Peyer's patch (tissue), 4 donors: ENCODE data around the gene WDR93. TPM values are rescaled to one million over a fixed set of nuclear protein-coding genes. Genes with fewer than 3 reads are reported as not detected.
"Not testable (repeated sequence)": the region's sequence is repeated elsewhere in the genome, so short reads cannot be mapped to it uniquely, and the experiment has no call there.

Experiments
- DNase-seq, 3 donors: peaks; one replicate each; pipeline ENCODE4 v3.0.0-alpha.2; 2017 to 2019
- H3K27ac ChIP-seq, 4 donors: fragments of 200-600 bp; sonication (generic); one replicate each; pipeline ENCODE4 v1.5.1; 2016 to 2019
- H3K27me3 ChIP-seq, 2 donors: fragments of 200-600 bp; sonication (generic); one replicate each; pipeline ENCODE4 v1.5.1; 2019
- H3K36me3 ChIP-seq, 3 donors: fragments of 200-600 bp; sonication (generic); one replicate each; pipeline ENCODE4 v1.5.1; 2016 to 2019
- H3K4me1 ChIP-seq, 4 donors: fragments of 200-600 bp; sonication (generic); one replicate each; pipeline ENCODE4 v1.5.1; 2016 to 2019
- H3K4me3 ChIP-seq, 4 donors: fragments of 200-600 bp; sonication (generic); 1 replicate in 3 of 4; 2 replicates in 1 of 4; pipeline ENCODE4 v1.5.1; 2016 to 2019; ENCODE audit warnings: mild to moderate bottlenecking in 1 of 4
- H3K9me3 ChIP-seq, 4 donors: fragments of 200-600 bp; sonication (generic); one replicate each; pipeline ENCODE4 v1.5.1; 2016 to 2019; ENCODE audit warnings: mild to moderate bottlenecking in 1 of 4
- POLR2A ChIP-seq, 2 donors: fragments of 450-650 bp; IDR thresholded peaks; one replicate each; pipeline ENCODE4 v1.5.1; 2017; ENCODE audit warnings: antibody characterized with exemption in 2 of 2, mild to moderate bottlenecking in 2 of 2, moderate library complexity in 2 of 2
- small RNA-seq, 2 donors: library from RNA; depleted of rRNA; stranded (forward); fragments of <200 nt; gene quantifications; one replicate each; pipeline ENCODE3, GENCODE V24; 2016
- total RNA-seq, 4 donors: library from RNA; depleted of rRNA; stranded (reverse); fragments of >200 nt; gene quantifications; one replicate each; pipeline ENCODE4 v1.1.0, GENCODE V29; 2016
- TF ChIP-seq, protein P1 (sequence below), 6 experiments: fragments of 450-650 bp in 4 of 6; fragments of 200-600 bp in 2 of 6; sonication (generic) in 1 of 6; IDR thresholded peaks; one replicate each; pipeline ENCODE4 v1.5.1; 2017 to 2019; ENCODE audit warnings: antibody characterized with exemption in 6 of 6, mild to moderate bottlenecking in 3 of 6, moderate library complexity in 1 of 6

Gene WDR93
- total RNA-seq, 4 donors from 2014 or later: 1.0 TPM; not detected in 3

DNA sequence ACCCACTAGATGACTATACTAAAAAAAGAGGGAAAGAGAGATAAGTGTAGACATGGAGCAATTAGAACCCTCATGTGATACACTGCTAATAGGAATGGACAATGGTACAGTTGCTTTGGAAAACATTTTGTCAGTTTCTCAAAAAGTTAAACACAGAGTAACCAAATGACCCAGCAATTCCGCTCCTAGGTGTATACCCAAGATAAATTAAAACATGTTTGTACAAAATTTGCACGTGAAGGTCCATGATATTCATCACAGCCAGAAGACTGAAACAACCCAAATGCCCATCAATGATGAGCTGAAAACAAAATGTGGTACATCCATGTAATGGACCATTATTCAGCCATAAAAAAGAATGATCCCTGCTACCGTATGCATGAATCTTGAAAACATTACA is 97.3 kb downstream of the WDR93 start:
- H3K4me3 ChIP-seq: no peak overlapping the region
- H3K27me3 ChIP-seq: no peaks in the 10 kb centered on the region
- peaks cover 0 to 46% (median 2%) of the 10 kb centered on the region in 3 donors for H3K36me3 ChIP-seq
- no peak for DNase-seq
- no peak overlapping the region for H3K27ac ChIP-seq
- TF ChIP-seq, protein P1, sequence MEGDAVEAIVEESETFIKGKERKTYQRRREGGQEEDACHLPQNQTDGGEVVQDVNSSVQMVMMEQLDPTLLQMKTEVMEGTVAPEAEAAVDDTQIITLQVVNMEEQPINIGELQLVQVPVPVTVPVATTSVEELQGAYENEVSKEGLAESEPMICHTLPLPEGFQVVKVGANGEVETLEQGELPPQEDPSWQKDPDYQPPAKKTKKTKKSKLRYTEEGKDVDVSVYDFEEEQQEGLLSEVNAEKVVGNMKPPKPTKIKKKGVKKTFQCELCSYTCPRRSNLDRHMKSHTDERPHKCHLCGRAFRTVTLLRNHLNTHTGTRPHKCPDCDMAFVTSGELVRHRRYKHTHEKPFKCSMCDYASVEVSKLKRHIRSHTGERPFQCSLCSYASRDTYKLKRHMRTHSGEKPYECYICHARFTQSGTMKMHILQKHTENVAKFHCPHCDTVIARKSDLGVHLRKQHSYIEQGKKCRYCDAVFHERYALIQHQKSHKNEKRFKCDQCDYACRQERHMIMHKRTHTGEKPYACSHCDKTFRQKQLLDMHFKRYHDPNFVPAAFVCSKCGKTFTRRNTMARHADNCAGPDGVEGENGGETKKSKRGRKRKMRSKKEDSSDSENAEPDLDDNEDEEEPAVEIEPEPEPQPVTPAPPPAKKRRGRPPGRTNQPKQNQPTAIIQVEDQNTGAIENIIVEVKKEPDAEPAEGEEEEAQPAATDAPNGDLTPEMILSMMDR (IDR thresholded peaks at IDR 0.05): no peak
- no peak for TF ChIP-seq POLR2A (IDR thresholded peaks at IDR 0.05)
- peaks cover 0 to 25% (median 0%) of the 10 kb centered on the region in 4 donors for H3K4me1 ChIP-seq
- no peaks in the 10 kb centered on the region for H3K9me3 ChIP-seq

DNA sequence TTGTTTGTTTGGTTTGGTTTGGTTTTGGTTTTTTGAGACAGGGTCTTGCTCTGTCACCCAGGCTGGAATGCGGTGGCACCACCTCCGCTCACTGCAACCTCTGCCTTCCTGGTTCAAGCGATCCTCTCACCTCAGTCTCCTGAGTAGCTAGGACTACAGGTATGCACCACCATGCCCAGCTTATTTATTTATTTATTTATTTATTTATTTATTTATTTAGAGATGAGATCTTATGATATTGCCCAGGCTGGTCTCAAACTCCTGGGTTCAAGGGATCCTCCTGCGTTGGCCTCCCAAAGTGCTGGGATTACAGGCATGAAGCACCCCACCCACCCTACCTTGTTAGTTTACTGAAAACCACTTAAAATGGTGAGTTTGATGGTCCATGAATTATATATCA is 98.0 kb downstream of the WDR93 start:
- not testable (repeated sequence) for H3K27ac ChIP-seq, H3K27me3 ChIP-seq, H3K4me3 ChIP-seq, DNase-seq, H3K9me3 ChIP-seq
- H3K36me3 ChIP-seq: peaks cover 0 to 49% (median 3%) of the 10 kb centered on the region in 3 donors
- peaks cover 0 to 19% (median 0%) of the 10 kb centered on the region in 4 donors for H3K4me1 ChIP-seq

DNA sequence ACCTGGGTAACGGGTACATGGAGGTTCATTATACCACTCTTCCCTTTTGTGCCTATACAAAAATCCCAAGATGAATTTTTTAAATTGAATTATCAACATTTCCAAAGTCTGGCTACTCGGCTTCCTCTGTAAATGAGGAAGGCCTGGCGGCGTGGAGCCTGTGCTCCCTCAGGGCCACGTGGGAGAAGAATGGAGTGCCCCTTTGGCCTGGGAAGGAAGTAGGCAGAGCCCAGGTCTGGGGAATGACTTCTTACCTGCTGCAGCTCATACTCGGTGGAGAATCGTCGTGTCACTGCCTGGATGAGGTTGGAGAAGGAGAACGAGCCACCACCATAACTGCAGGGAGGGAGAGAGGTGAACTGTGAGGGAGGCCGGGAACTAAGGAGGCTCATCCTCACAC is 99.6 kb downstream of the WDR93 start:
- Histone ChIP-seq H3K27ac (peak overlapping the region in 1 of 4 donors; percentile 12), H3K36me3 (peaks cover 0 to 57% (median 3%) of the 10 kb centered on the region in 3 donors), H3K4me1 (peaks cover 0 to 6% (median 0%) of the 10 kb centered on the region in 4 donors), H3K27me3 (no peaks in the 10 kb centered on the region), H3K4me3 (no peak overlapping the region), H3K9me3 (no peaks in the 10 kb centered on the region)
- DNase-seq: no peak
- TF ChIP-seq, protein P1 (IDR thresholded peaks at IDR 0.05): no peak
- TF ChIP-seq POLR2A (IDR thresholded peaks at IDR 0.05): no peak

DNA sequence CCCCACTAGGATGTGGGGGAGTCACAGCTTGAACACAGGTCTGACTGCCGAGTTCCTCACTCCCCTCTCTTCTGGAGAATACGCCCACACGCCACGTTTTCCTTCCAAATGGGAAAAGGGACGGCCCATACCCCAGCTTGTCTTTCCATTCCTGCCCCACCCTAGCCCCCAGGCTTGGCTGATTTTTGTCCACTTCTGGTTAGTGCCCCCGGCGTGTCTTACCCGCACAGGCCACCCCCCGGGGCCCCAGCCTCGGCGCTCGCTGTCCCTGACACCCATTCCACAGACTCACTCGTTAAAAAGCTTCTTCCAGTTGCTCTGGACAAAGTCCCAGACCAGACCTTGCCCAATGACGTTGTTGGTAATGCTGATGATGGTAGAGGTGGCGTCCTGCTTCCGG is 100.0 kb downstream of the WDR93 start:
- no peaks in the 10 kb centered on the region for H3K9me3 ChIP-seq
- H3K27me3 ChIP-seq: no peaks in the 10 kb centered on the region
- H3K27ac ChIP-seq: peak overlapping the region in 1 of 4 donors; percentile 12
- peaks cover 0 to 8% (median 0%) of the 10 kb centered on the region in 4 donors for H3K4me1 ChIP-seq
- TF ChIP-seq POLR2A (IDR thresholded peaks at IDR 0.05): no peak
- TF ChIP-seq, protein P1 (IDR thresholded peaks at IDR 0.05): no peak
- peaks cover 0 to 57% (median 3%) of the 10 kb centered on the region in 3 donors for H3K36me3 ChIP-seq
- DNase-seq: no peak
- no peak overlapping the region for H3K4me3 ChIP-seq

DNA sequence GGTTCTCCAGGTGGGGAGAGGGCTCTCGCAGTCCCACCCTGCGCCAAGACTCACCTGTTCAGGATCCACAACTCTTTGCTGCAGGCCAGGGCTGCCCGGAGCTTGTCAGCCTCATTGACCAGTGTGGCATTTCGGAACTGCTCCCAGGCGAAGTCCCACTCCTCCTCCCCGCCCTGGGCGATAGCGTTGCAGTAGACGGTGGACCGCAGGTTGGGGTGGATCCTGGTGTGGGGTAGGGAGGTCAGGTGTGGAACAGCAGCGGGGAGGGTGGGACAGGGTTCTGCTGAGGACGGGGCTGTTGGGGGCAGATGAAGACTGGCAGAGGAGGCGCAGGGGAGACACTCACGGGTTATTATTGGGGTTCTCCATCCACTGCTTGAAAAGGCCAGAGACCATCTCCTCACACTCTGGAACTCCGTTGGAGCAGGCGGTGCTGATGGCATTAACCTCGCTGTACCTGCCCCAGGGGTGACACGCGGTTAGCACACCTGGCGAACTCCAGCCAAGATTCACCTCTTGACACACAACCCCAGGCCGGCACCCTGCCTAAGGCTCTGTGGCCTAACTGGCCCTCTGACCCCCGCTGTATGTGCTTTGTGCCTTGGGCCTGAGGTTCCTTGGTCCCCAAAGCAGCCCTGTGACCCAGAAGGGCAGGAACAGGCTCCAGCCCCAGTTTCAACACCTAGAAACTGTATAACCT is 101.6 kb downstream of the WDR93 start:
- Histone ChIP-seq H3K36me3 (peaks cover 0 to 68% (median 3%) of the 10 kb centered on the region in 3 donors), H3K9me3 (no peaks in the 10 kb centered on the region), H3K4me1 (peaks cover 0 to 10% (median 0%) of the 10 kb centered on the region in 4 donors), H3K27me3 (no peaks in the 10 kb centered on the region), H3K27ac (peak overlapping the region in 2 of 4 donors; percentile 2 to 25), H3K4me3 (no peak overlapping the region)
- DNase-seq: peak in 1 of 3 donors; percentile 49
- TF ChIP-seq, protein P1 (IDR thresholded peaks at IDR 0.05): no peak
- no peak for TF ChIP-seq POLR2A (IDR thresholded peaks at IDR 0.05)

Small RNAs within 50 kb of the gene (small RNA-seq; reads per million reads assigned to genes)
- 0 reads per million in 2 donors for gene RNU6-132P

Other genes with a start within 250 kb of the WDR93 start
- gene RHCG, start 194.2 kb upstream of the WDR93 start, total RNA-seq: not detected
- 1 to 10 TPM; 2.3 to 8.3 (median 3.2) TPM for gene TICRR, start 115.3 kb upstream of the WDR93 start, total RNA-seq
- 10 to 100 TPM in 1 of 4 donors, 1 to 10 TPM in 3; 1.1 to 13.2 (median 2.3) TPM for gene KIF7, start 35.3 kb upstream of the WDR93 start, total RNA-seq
- 10 to 100 TPM in 1 of 4 donors, 1 to 10 TPM in 2, not detected in 1; 7.5 to 10.1 (median 8.9) TPM for gene PLIN1, start 11.4 kb upstream of the WDR93 start, total RNA-seq
- 10 to 100 TPM in 3 of 4 donors, 1 to 10 TPM in 1; 4.1 to 50.8 (median 15.7) TPM for gene PEX11A, start 57 bp upstream of the WDR93 start, total RNA-seq
- 1 to 10 TPM in 2 of 4 donors, under 1 TPM in 1, not detected in 1; 0.95 to 6.6 (median 1.6) TPM for gene MESP1, start 60.4 kb downstream of the WDR93 start, total RNA-seq
- not detected for gene MESP2, start 85.5 kb downstream of the WDR93 start, total RNA-seq
- 1,000 to 10,000 TPM in 3 of 4 donors, 100 to 1,000 TPM in 1; 295 to 7,069 (median 4,830) TPM for gene ANPEP, start 124.0 kb downstream of the WDR93 start, total RNA-seq
- 100 to 1,000 TPM in 1 of 4 donors, 10 to 100 TPM in 3; 13.2 to 106 (median 63.5) TPM for gene AP3S2, start 203.2 kb downstream of the WDR93 start, total RNA-seq
- gene ARPIN, start 222.1 kb downstream of the WDR93 start, total RNA-seq: 10 to 100 TPM; 20.6 to 60.4 (median 50.7) TPM